ENCODE data around the gene CPPED1.

Gene CPPED1

GRCh38 chr16:12677502-12677901 is 126.2 kb downstream of the CPPED1 start:
- H3K4me3 ChIP-seq (ENCODE audit: low read depth, low read length) = no peak overlapping the region
- in situ Hi-C loops (cut with HindIII; ENCODE audit: low sequenced_read_pairs) = no loop called here
- TF ChIP-seq CTCF (IDR thresholded peaks at IDR 0.05; ENCODE audit: low read depth, low read length) = no peak
- DNase-seq (ENCODE audit: low read depth, low spot score) = no peak

GRCh38 chr16:12675852-12676251 is 127.8 kb downstream of the CPPED1 start:
- in situ Hi-C loops (cut with HindIII; ENCODE audit: low sequenced_read_pairs) = no loop called here
- H3K4me3 ChIP-seq (ENCODE audit: low read depth, low read length) = no peak overlapping the region
- DNase-seq (ENCODE audit: low read depth, low spot score) = peak; percentile 66
- TF ChIP-seq CTCF (IDR thresholded peaks at IDR 0.05; ENCODE audit: low read depth, low read length) = no peak

DNA sequence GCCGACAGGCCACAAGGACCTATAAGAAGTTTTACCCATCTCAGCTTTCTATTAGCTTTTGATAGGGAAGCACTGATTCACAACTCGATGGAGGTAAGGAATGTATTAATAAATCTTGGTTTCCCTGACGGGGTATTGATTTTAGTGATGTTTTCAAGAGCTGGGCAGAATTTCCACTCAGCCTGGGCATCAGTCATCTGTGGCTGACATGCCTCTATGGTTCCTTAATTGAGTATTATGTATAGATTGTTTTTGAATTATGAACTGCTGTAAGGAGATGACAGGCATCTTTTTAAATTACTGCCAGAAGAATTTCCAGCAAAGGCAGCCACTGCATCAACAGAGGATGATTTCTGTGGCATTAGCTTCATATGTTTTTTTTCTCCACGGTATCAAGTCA is 128.6 kb downstream of the CPPED1 start:
- in situ Hi-C loops (cut with HindIII; ENCODE audit: low sequenced_read_pairs) = no loop called here
- DNase-seq (ENCODE audit: low read depth, low spot score) = no peak
- no peak for TF ChIP-seq CTCF (IDR thresholded peaks at IDR 0.05; ENCODE audit: low read depth, low read length)
- no peak overlapping the region for H3K4me3 ChIP-seq (ENCODE audit: low read depth, low read length)

- DNase-seq (ENCODE audit: low read depth, low spot score) = no peak
- no peak overlapping the region for H3K4me3 ChIP-seq (ENCODE audit: low read depth, low read length)
- in situ Hi-C loops (cut with HindIII; ENCODE audit: low sequenced_read_pairs) = no loop called here
- TF ChIP-seq CTCF (IDR thresholded peaks at IDR 0.05; ENCODE audit: low read depth, low read length) = no peak
Observed at GRCh38 chr16:12674524-12674923, 129.2 kb downstream of the CPPED1 start.

GRCh38 chr16:12674071-12674470 is 129.6 kb downstream of the CPPED1 start:
- H3K4me3 ChIP-seq (ENCODE audit: low read depth, low read length) = no peak overlapping the region
- DNase-seq (ENCODE audit: low read depth, low spot score) = peak; percentile 9
- in situ Hi-C loops (cut with HindIII; ENCODE audit: low sequenced_read_pairs) = no loop called here
- TF ChIP-seq CTCF (IDR thresholded peaks at IDR 0.05; ENCODE audit: low read depth, low read length) = no peak

DNA sequence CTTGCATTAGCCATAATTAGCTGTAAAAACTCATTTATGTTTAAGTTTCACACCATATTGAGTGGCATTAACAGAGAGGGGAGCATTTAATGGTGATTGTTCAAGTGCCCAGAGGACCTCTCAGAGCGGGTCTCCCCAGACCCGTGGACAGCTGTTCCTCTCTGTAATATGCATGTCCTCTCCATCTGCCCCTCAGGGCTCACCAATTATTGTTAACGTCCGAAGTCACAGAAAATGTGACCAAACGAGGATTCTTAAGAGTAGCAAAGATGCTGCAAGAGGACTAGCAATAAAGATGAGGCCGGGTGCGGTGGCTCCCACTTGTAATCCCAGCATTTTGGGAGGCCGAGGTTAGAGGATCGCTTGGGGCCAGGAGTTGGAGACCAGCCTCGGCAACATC is 130.2 kb downstream of the CPPED1 start:
- DNase-seq (ENCODE audit: low read depth, low spot score) = no peak
- H3K4me3 ChIP-seq (ENCODE audit: low read depth, low read length) = no peak overlapping the region
- no peak for TF ChIP-seq CTCF (IDR thresholded peaks at IDR 0.05; ENCODE audit: low read depth, low read length)
- in situ Hi-C loops (cut with HindIII; ENCODE audit: low sequenced_read_pairs) = no loop called here

GRCh38 chr16:12672986-12673385 is 130.7 kb downstream of the CPPED1 start:
- H3K4me3 ChIP-seq (ENCODE audit: low read depth, low read length) = no peak overlapping the region
- in situ Hi-C loops (cut with HindIII; ENCODE audit: low sequenced_read_pairs) = no loop called here
- no peak for TF ChIP-seq CTCF (IDR thresholded peaks at IDR 0.05; ENCODE audit: low read depth, low read length)
- DNase-seq (ENCODE audit: low read depth, low spot score) = no peak

Measured in astrocyte of the spinal cord (primary cell).